WTC11 (cell line): ENCODE data around the gene ZZZ3. TPM values are rescaled to one million over a fixed set of nuclear protein-coding genes. Genes with fewer than 3 reads are reported as not detected.

ENCODE experiments used
- ATAC-seq: fragments of 200-7000 bp; cut with Tn5 transposase; 2 replicates; pipeline ENCODE4 v1.10.0; 2021; ENCODE audit warnings: mild to moderate bottlenecking, moderate library complexity
- CTCF ChIA-PET: fragments of 300-600 bp; sonication (Branson Sonifier 250); formaldehyde crosslinking; loops from one replicate; lab custom pipeline; 2021; ENCODE audit warnings: antibody characterized with exemption; lab: Charles Lee
- POLR2A ChIA-PET: fragments of 350-600 bp; sonication (Branson Sonifier 250); formaldehyde crosslinking; loops from one replicate; lab custom pipeline; 2021; ENCODE audit warnings: antibody characterized with exemption; lab: Charles Lee
- DNase-seq: peaks from one replicate; pipeline ENCODE4 v3.0.0; 2021; ENCODE audit warnings: low spot score
- H3K27ac Mint-ChIP-seq: 2 replicates; pipeline ENCODE4 v1.8.0; 2021; ENCODE audit warnings: mixed read lengths
- H3K27me3 Mint-ChIP-seq: 2 replicates; pipeline ENCODE4 v1.8.0; 2021; ENCODE audit warnings: low read depth, mild to moderate bottlenecking, moderate library complexity, mixed read lengths
- H3K36me3 Mint-ChIP-seq: 2 replicates; pipeline ENCODE4 v1.8.0; 2021; ENCODE audit warnings: mixed read lengths
- H3K4me1 Mint-ChIP-seq: 2 replicates; pipeline ENCODE4 v1.8.0; 2022; ENCODE audit warnings: mixed read lengths
- H3K4me3 Mint-ChIP-seq: 2 replicates; pipeline ENCODE4 v1.8.0; 2021; ENCODE audit warnings: mild to moderate bottlenecking, moderate library complexity, mixed read lengths
- H3K9me3 Mint-ChIP-seq: 2 replicates; pipeline ENCODE4 v1.8.0; 2021; ENCODE audit warnings: mixed read lengths
- ATF1 ChIP-seq: sonication (generic); formaldehyde crosslinking; IDR thresholded peaks from 2 replicates; pipeline ENCODE4 v1.8.1; 2023; ENCODE audit warnings: mild to moderate bottlenecking, moderate library complexity, missing genetic modification reagents
- JUN ChIP-seq: sonication (generic); formaldehyde crosslinking; IDR thresholded peaks from 2 replicates; pipeline ENCODE4 v1.8.0; 2023; ENCODE audit warnings: mild to moderate bottlenecking, missing genetic modification reagents
- KAT7 ChIP-seq: sonication (generic); formaldehyde crosslinking; IDR thresholded peaks from 2 replicates; pipeline ENCODE4 v1.8.1; 2023; ENCODE audit warnings: missing genetic modification reagents, mild to moderate bottlenecking, borderline replicate concordance
- MLX ChIP-seq: sonication (generic); formaldehyde crosslinking; IDR thresholded peaks from 2 replicates; pipeline ENCODE4 v1.8.1; 2023; ENCODE audit warnings: mild to moderate bottlenecking, missing genetic modification reagents, moderate library complexity
- NR1H2 ChIP-seq: sonication (generic); formaldehyde crosslinking; IDR thresholded peaks from 2 replicates; pipeline ENCODE4 v1.9.0; 2021; ENCODE audit warnings: mild to moderate bottlenecking, moderate library complexity, missing genetic modification reagents
- ZNF121 ChIP-seq: sonication (generic); formaldehyde crosslinking; IDR thresholded peaks from 2 replicates; pipeline ENCODE4 v1.8.0; 2023; ENCODE audit warnings: missing genetic modification reagents
- ZNF219 ChIP-seq: sonication (generic); formaldehyde crosslinking; IDR thresholded peaks from 2 replicates; pipeline ENCODE4 v1.8.0; 2023; ENCODE audit warnings: missing genetic modification reagents, mild to moderate bottlenecking, borderline replicate concordance
- ZNF317 ChIP-seq: sonication (generic); formaldehyde crosslinking; IDR thresholded peaks from 2 replicates; pipeline ENCODE4 v1.8.1; 2023; ENCODE audit warnings: low read depth, mild to moderate bottlenecking, moderate library complexity, missing genetic modification reagents, borderline replicate concordance
- ZNF671 ChIP-seq: fragments of 250-450 bp; sonication (Bioruptor Pico); IDR thresholded peaks from 2 replicates; pipeline ENCODE4 v1.8.0; 2021; ENCODE audit warnings: mild to moderate bottlenecking
- total RNA-seq: library from RNA; stranded (reverse); gene quantifications from 3 replicates; pipeline ENCODE4 v1.2.3, GENCODE V29; 2021
- TF ChIP-seq, protein P1 (sequence below): sonication (generic); formaldehyde crosslinking; IDR thresholded peaks from 2 replicates; pipeline ENCODE4 v1.8.1; 2022; ENCODE audit warnings: mild to moderate bottlenecking, moderate library complexity, missing genetic modification reagents
- TF ChIP-seq, protein P2 (sequence below): sonication (generic); formaldehyde crosslinking; IDR thresholded peaks from 2 replicates; pipeline ENCODE4 v1.8.1; 2022; ENCODE audit warnings: missing genetic modification reagents, borderline replicate concordance
- TF ChIP-seq, protein P3 (sequence below): sonication (generic); formaldehyde crosslinking; IDR thresholded peaks from 2 replicates; pipeline ENCODE4 v1.8.1; 2023; ENCODE audit warnings: mild to moderate bottlenecking, missing genetic modification reagents, borderline replicate concordance
- TF ChIP-seq, protein P4 (sequence below): sonication (generic); formaldehyde crosslinking; IDR thresholded peaks from 2 replicates; pipeline ENCODE4 v1.8.1; 2022; ENCODE audit warnings: low read depth, missing genetic modification reagents, borderline replicate concordance
- TF ChIP-seq, protein P5 (sequence below): sonication (generic); formaldehyde crosslinking; conservative IDR thresholded peaks from 2 replicates; pipeline ENCODE4 v1.8.1; 2022; ENCODE audit warnings: mild to moderate bottlenecking, missing genetic modification reagents
- TF ChIP-seq, protein P6 (sequence below): sonication (generic); formaldehyde crosslinking; IDR thresholded peaks from 2 replicates; pipeline ENCODE4 v1.8.1; 2022; ENCODE audit warnings: low read depth, mild to moderate bottlenecking, moderate library complexity, missing genetic modification reagents, borderline replicate concordance
- TF ChIP-seq, protein P7 (sequence below): sonication (generic); formaldehyde crosslinking; conservative IDR thresholded peaks from 2 replicates; pipeline ENCODE4 v1.8.1; 2023; ENCODE audit warnings: mild to moderate bottlenecking, low read depth, missing genetic modification reagents, moderate library complexity

The ZZZ3 gene
- total RNA-seq, 1 experiment from 2014 or later: 43.5 TPM

- POLR2A ChIA-PET: no interaction called here
- Mint-ChIP-seq H3K4me1 (no peaks in the 10 kb centered on the region), H3K27ac (no peak overlapping the region), H3K4me3 (no peak overlapping the region), H3K9me3 (no peaks in the 10 kb centered on the region), H3K27me3 (no peaks in the 10 kb centered on the region; the same call in 1 of the 2 replicates), H3K36me3 (peaks cover 62% of the 10 kb centered on the region)
- CTCF ChIA-PET: no interaction called here
- DNase-seq (no peak), ATAC-seq (no peak)
- TF ChIP-seq, protein P1, sequence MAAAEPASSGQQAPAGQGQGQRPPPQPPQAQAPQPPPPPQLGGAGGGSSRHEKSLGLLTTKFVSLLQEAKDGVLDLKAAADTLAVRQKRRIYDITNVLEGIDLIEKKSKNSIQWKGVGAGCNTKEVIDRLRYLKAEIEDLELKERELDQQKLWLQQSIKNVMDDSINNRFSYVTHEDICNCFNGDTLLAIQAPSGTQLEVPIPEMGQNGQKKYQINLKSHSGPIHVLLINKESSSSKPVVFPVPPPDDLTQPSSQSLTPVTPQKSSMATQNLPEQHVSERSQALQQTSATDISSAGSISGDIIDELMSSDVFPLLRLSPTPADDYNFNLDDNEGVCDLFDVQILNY (CRISPR knock-in tag): no peak
- TF ChIP-seq, protein P2, sequence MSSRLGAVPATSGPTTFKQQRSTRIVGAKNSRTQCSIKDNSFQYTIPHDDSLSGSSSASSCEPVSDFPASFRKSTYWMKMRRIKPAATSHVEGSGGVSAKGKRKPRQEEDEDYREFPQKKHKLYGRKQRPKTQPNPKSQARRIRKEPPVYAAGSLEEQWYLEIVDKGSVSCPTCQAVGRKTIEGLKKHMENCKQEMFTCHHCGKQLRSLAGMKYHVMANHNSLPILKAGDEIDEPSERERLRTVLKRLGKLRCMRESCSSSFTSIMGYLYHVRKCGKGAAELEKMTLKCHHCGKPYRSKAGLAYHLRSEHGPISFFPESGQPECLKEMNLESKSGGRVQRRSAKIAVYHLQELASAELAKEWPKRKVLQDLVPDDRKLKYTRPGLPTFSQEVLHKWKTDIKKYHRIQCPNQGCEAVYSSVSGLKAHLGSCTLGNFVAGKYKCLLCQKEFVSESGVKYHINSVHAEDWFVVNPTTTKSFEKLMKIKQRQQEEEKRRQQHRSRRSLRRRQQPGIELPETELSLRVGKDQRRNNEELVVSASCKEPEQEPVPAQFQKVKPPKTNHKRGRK (CRISPR knock-in tag): no peak
These were observed 35.7 kb upstream of the ZZZ3 start for GRCh38 chr1:77718181-77718580.

DNA sequence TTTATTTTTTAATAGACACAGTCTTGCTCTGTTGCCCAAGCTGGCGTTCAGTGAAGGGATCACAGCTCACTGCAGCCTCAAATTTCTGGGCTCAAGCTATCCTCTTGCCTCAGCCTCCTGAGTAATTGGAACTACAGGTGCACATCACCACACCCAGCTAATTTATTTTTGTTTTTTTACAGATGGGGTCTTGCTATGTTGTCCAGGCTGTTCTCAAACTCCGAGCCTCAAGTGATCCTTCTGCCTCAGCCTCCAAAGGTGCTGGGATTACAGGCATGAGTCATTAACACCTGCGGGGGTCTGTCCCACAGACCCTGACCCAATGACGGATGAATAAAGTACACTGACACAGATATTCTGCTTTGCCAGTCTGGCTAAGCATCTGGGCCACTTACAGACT, 33.6 kb upstream of the ZZZ3 start:
- ChIA-PET CTCF (no interaction called here), POLR2A (no interaction called here)
- Mint-ChIP-seq H3K27ac (no peak overlapping the region), H3K36me3 (peaks cover 47% of the 10 kb centered on the region), H3K4me3 (no peak overlapping the region), H3K27me3 (no peaks in the 10 kb centered on the region), H3K4me1 (no peaks in the 10 kb centered on the region), H3K9me3 (no peaks in the 10 kb centered on the region)
- TF ChIP-seq JUN (CRISPR knock-in tag) (no peak), ZNF671 (CRISPR knock-in tag) (no peak), ZNF121 (CRISPR knock-in tag) (peak; percentile 62; the same call in 1 of the 2 replicates)
- no peak for DNase-seq
- ATAC-seq: no peak

- no peak for DNase-seq
- no peak for ATAC-seq
- H3K9me3 Mint-ChIP-seq: no peaks in the 10 kb centered on the region
- ChIA-PET POLR2A (no interaction called here), CTCF (no interaction called here)
- no peaks in the 10 kb centered on the region for H3K27me3 Mint-ChIP-seq
- no peak overlapping the region for H3K4me3 Mint-ChIP-seq
- H3K4me1 Mint-ChIP-seq: no peaks in the 10 kb centered on the region
- H3K27ac Mint-ChIP-seq: no peak overlapping the region
- H3K36me3 Mint-ChIP-seq: peaks cover 22% of the 10 kb centered on the region
- TF ChIP-seq, protein P3, sequence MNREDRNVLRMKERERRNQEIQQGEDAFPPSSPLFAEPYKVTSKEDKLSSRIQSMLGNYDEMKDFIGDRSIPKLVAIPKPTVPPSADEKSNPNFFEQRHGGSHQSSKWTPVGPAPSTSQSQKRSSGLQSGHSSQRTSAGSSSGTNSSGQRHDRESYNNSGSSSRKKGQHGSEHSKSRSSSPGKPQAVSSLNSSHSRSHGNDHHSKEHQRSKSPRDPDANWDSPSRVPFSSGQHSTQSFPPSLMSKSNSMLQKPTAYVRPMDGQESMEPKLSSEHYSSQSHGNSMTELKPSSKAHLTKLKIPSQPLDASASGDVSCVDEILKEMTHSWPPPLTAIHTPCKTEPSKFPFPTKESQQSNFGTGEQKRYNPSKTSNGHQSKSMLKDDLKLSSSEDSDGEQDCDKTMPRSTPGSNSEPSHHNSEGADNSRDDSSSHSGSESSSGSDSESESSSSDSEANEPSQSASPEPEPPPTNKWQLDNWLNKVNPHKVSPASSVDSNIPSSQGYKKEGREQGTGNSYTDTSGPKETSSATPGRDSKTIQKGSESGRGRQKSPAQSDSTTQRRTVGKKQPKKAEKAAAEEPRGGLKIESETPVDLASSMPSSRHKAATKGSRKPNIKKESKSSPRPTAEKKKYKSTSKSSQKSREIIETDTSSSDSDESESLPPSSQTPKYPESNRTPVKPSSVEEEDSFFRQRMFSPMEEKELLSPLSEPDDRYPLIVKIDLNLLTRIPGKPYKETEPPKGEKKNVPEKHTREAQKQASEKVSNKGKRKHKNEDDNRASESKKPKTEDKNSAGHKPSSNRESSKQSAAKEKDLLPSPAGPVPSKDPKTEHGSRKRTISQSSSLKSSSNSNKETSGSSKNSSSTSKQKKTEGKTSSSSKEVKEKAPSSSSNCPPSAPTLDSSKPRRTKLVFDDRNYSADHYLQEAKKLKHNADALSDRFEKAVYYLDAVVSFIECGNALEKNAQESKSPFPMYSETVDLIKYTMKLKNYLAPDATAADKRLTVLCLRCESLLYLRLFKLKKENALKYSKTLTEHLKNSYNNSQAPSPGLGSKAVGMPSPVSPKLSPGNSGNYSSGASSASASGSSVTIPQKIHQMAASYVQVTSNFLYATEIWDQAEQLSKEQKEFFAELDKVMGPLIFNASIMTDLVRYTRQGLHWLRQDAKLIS (CRISPR knock-in tag): no peak
- TF ChIP-seq, protein P4, sequence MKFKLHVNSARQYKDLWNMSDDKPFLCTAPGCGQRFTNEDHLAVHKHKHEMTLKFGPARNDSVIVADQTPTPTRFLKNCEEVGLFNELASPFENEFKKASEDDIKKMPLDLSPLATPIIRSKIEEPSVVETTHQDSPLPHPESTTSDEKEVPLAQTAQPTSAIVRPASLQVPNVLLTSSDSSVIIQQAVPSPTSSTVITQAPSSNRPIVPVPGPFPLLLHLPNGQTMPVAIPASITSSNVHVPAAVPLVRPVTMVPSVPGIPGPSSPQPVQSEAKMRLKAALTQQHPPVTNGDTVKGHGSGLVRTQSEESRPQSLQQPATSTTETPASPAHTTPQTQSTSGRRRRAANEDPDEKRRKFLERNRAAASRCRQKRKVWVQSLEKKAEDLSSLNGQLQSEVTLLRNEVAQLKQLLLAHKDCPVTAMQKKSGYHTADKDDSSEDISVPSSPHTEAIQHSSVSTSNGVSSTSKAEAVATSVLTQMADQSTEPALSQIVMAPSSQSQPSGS: no peak
- TF ChIP-seq ZNF317 (CRISPR knock-in tag) (no peak), KAT7 (CRISPR knock-in tag) (no peak), ATF1 (no peak), NR1H2 (CRISPR knock-in tag) (no peak), ZNF219 (CRISPR knock-in tag) (no peak), MLX (CRISPR knock-in tag) (no peak)
- TF ChIP-seq, protein P5, sequence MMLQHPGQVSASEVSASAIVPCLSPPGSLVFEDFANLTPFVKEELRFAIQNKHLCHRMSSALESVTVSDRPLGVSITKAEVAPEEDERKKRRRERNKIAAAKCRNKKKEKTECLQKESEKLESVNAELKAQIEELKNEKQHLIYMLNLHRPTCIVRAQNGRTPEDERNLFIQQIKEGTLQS: no peak
- TF ChIP-seq, protein P6, sequence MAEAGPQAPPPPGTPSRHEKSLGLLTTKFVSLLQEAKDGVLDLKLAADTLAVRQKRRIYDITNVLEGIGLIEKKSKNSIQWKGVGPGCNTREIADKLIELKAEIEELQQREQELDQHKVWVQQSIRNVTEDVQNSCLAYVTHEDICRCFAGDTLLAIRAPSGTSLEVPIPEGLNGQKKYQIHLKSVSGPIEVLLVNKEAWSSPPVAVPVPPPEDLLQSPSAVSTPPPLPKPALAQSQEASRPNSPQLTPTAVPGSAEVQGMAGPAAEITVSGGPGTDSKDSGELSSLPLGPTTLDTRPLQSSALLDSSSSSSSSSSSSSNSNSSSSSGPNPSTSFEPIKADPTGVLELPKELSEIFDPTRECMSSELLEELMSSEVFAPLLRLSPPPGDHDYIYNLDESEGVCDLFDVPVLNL (CRISPR knock-in tag): no peak
- TF ChIP-seq, protein P7, sequence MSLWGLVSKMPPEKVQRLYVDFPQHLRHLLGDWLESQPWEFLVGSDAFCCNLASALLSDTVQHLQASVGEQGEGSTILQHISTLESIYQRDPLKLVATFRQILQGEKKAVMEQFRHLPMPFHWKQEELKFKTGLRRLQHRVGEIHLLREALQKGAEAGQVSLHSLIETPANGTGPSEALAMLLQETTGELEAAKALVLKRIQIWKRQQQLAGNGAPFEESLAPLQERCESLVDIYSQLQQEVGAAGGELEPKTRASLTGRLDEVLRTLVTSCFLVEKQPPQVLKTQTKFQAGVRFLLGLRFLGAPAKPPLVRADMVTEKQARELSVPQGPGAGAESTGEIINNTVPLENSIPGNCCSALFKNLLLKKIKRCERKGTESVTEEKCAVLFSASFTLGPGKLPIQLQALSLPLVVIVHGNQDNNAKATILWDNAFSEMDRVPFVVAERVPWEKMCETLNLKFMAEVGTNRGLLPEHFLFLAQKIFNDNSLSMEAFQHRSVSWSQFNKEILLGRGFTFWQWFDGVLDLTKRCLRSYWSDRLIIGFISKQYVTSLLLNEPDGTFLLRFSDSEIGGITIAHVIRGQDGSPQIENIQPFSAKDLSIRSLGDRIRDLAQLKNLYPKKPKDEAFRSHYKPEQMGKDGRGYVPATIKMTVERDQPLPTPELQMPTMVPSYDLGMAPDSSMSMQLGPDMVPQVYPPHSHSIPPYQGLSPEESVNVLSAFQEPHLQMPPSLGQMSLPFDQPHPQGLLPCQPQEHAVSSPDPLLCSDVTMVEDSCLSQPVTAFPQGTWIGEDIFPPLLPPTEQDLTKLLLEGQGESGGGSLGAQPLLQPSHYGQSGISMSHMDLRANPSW (CRISPR knock-in tag): no peak
These were observed 27.3 kb upstream of the ZZZ3 start for GRCh38 chr1:77709727-77710126.
